AML-193 (cell line): ENCODE results near the gene LSM3.

Experiments
- DNase-seq, 2 experiments: peaks; one replicate each; lab custom pipeline; 2025; lab: John Stamatoyannopoulos, UW

Gene LSM3

GRCh38 chr3:14200841-14201240 lies 22.2 kb downstream of the LSM3 start:
- DNase-seq, result no peak

DNA sequence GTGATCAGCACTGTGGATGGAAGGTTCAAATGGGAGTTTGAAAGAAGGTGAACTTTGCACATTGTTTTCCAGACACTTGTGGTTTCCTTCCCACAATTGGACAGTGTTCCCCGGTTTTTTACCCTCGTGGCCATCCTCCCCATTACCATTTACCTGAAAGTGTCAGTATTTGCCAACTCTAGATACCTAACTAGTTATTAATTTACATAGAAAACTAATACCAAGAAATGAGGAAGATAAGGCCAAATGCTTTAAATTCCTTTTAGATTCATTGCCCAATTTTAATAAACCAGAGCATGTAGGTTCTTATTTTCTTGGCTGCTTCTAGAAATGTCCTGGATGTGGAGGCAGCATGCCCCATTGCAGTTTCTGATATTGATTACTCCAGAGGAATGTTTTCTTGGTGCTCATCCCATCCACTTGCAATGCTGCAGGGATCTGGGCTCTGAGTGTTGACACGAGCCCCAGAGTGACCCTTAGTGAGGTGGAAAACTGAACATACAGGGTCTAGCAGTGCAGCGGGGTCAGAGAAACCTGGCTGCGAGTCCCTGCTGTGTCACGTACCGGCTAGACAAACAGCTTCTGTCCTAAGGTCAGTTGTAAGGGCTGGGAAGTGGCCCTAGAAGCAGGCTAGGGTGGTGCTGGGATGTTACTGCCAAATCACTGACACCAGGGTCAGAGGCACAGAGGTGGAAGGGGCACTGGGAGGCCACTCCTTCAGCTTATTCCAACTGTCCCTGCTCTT lies 23.5 kb downstream of the LSM3 start:
- DNase-seq, result no peak

GRCh38 chr3:14202874-14203520 lies 24.4 kb downstream of the LSM3 start:
- DNase-seq, result no peak

GRCh38 chr3:14203521-14204079 lies 25.0 kb downstream of the LSM3 start:
- DNase-seq, result peak; percentile 88 to 89

GRCh38 chr3:14204515-14205284 lies 26.1 kb downstream of the LSM3 start:
- peak; percentile 64 to 73 for DNase-seq

DNA sequence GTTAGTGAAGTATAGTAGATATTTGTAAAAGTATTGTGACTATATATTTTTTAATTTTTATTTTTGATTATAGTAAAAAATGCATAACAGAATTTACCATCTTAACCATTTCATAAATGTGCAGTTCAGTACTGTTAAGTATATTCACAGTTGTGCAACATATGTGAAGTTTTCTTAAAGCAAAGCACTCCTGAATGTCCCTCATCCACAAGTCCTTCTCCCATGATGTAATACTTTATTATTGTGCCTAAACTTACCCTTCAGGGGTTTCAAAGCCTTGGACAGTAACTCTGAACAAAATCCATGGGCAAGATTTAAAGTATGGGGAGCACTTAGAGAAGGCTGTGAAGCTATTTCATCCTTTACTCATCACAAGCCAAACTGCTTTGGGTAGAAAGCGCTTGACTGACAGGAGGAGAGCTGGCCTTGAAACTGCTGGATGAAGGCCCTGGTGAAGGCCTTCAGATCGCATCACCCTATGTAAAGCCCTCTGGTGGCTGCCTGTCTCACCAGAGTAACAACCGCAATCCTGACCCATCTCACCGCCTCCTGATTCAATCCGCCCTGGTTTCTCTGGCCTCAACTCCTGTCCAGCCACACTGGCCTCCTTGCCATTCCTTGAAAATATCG lies 28.0 kb downstream of the LSM3 start:
- DNase-seq, result no peak

- no peak for DNase-seq
Observed at GRCh38 chr3:14208168-14208567, 29.6 kb downstream of the LSM3 start.

DNA sequence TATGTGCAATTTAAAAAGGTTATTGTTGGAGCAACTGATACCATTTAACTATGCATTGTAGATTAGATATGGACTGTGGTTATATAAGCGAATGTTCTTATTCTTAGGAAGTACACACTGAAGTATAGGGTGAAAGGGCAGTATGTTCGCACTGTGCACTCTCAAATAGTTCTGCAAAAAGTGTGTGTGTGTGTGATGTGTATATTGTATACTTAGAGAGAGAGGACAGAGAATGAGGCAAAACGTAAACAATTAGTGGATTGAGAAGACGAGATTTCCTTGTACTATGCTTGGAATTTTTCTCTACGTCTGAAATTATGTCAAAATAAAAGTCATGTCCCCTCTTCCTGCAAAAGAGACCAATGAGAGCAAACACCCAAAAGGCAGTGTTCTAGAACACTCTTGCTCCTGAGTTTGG lies 30.4 kb downstream of the LSM3 start:
- no peak for DNase-seq

DNA sequence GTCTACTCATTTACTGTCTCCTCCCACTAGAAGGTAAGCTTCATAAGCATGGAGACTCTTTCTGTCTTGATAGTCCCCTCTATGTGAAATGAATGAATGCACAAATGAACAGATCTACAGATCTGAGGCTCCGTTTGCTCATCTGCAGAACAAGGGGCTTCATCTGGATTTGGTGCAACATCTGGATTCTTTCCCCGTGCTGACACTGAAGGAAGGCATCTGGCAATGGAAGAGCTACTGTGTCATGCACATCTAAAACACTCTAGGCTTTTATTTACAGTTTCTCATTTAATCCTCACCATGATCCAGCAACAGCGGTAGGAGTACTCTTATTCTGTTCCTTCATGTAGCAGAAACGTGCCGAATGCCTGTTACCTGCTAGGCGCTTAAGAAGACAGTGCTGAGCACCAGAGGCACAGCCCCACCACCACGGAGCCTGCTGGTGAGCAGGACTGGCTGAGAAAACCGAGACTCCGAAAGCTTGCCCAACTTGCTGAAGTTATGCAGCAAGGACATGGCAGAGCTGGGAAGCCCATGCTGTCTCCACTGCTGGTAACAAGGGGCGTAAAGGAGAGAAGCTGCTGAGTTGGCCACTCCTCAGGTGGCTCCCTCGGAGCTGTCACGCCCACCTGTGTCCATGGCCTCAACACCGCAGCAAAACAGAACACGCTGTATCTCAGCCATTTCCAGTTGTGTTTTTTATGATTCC lies 31.1 kb downstream of the LSM3 start:
- DNase-seq, result no peak

DNA sequence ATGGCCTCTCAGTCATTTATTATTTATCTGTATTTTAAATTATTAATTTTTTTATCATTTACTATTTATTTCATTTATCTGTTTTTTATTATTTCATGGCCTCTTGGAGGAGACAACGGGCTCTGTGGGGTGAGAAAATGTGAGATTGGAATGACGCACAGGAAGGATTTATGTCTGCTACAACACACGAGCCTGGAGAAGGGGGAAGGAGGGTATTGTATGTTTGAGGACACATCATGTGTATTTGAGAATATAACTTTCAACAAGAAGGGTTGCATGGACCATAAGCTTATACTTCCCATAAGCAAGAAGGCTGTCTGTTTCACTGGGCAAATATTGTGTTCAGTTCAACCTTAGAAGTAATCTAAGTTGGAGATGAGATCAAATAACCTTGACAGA lies 31.7 kb downstream of the LSM3 start:
- DNase-seq, result no peak

DNA sequence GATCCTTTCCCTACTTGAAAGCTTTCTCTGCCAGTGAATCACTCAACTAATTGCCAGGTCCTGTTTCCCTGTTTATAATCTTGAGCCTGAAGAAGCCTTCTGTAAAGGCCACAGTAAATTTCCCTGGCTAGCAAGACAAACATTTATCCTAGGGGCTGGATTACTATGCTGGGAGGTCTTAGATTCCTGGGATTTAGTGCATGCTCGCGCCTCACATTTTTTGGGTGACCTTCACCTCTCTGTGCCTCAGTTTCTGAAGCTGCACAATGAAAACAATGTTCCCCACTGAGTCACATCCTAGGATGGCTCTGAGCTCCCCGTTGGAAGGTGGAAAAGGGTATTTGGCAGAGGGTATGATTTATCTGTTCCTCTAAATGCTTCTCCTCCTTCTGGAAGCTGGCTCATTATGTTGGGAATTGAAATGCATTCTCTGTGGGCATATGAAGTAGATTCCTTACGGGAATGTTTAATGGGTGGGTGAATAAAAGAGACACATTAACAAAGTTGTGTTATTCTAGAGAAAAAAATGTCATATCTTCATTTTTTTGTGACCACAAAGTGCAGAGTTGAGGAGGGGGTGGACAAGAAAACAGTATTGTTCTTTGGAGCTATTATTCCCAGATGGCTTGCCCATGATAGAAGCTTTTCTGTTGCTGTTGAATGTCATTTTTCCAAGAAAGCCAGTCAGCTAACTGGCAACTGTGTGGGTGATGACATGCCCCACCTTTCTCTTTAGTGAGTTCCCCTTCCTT lies 32.4 kb downstream of the LSM3 start:
- no peak for DNase-seq

DNA sequence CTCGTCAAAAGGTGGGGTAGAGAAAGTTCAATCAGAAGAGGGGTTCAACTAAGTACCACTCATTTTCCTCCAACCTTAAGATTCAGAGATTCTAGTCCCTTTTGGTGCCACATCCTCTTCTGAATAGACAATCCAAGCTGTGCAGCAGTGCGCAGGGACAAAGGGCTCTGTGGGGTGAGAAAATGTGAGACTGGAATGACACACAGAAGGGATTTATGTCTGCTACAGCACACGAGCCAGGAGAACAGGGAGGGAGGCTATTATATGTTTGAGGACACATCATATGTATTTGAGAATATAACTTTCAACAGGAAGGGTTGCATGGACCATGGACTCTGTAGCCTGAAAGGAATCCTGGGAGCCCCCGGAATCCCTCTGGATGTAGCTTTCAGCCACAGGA lies 33.0 kb downstream of the LSM3 start:
- DNase-seq, result no peak

GRCh38 chr3:14212032-14212431 lies 33.4 kb downstream of the LSM3 start:
- DNase-seq, result no peak

DNA sequence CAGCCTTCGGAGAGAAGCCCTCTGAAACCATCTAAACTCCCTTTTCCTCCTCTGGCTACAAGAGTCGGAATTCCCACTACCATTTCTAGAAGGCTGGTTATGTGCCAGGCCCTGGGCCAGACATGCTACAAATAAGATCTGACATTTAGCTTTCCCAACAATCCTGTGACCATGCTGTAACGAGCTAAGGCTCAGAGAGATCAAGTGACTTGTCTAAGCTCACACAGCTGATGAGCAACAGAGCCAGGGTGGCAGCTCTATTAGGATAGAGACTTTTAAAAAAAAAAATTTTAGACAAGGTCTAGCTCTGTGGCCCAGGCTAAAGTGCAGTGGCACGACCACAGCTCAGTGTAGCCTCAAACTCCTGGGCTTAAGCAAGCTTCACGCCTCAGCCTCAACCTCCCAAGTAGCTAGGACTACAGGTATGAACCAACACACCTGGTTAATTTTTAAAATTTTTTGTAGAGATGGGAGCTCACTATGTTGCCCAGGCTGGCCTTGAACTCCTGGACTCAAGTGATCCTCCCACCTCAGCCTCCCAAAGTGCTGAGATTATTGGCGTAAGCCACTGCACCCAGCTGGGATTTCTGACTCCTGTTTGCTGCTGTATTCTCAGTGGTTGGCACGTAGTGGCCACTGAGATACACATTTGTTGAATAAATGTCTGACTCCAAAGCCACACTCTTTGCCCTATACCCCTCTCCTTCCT lies 34.6 kb downstream of the LSM3 start:
- no peak for DNase-seq

DNA sequence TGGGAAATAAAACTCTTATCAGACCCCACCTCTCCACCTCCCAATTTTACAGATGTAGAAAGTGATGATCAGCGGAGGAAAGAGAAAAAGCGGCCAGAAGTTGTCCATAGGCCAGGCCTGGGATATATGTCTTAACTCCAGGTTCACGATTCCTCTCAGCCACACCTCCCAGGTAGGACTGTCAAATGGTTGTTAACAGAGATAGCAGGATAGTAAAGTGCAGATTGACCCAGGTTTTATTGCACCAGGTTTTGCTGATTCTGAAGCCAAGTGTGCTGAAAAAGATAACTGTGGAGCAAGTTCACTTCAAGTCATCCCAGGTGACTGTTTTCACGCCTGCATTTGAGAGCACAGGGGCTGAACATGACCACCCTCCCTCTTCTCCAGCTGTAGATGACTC lies 36.1 kb downstream of the LSM3 start:
- no peak for DNase-seq

DNA sequence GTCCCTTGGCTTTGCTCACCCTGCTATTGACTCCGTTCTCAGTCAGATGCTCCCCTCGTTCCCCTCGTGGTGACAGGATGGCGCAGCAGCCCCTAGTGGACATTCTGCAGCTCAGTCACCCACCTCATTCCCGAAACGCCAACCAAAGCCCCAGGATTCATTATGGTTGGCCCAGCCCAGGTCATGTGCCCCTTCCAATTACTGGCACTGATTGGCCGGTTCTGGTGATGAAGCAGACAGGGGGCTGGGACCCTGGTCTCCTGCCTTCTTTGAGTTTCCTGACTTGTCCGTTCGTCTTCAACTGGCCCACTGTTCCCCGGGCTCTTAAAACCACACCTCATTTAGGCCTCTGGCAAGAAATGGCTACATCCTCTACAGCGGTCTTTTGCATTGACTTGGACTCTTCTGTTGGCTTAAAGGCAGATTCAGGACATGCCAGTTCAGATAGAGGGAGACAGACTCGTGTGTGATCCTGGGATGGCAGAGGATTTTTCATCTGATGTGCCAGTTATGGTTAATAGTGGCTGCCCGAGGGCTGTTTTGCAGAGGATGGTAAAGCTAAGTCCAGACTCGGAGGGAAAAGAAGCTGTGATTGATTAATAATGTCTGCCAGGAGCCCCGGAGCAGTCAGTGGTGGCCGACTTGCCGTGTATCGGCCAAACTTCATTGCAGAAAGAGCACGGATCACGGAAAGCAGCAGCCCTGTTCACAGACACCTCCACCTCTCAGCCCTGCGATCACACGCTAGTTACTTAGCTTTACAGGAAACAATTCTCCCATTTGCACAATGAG lies 37.8 kb downstream of the LSM3 start:
- peak; percentile 73 to 76 for DNase-seq

DNA sequence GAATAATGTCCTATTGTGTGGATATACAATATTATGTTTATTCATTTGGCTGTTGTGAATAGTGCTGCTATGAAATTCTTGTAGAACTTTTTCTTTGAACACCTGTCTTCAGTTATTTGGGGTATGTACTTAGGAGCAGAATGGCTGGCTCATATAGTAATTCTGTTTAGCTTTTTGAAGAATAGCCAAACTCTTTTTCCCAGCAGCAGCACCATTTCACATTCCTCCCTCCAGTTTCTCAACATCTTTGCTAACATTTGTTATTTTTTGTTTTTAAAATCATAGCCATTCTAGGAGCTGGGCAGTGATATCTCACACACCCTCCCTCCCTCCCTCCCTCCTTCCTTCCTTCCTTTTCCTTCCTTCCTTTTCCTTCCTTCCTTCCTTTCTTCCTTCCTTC lies 39.7 kb downstream of the LSM3 start:
- DNase-seq, result no peak

GRCh38 chr3:14220933-14221332 lies 42.3 kb downstream of the LSM3 start:
- DNase-seq, result no peak

GRCh38 chr3:14221902-14222301 lies 43.3 kb downstream of the LSM3 start:
- DNase-seq, result no peak
